Activated B cell treated with CpG ODN at 0.5 μM for 24 hours (primary cell): ENCODE data around the gene FXYD7. TPM values are rescaled to one million over a fixed set of nuclear protein-coding genes. Genes with fewer than 3 reads are reported as not detected.

ENCODE experiments used
- ATAC-seq: fragments of 200-7000 bp; cut with Tn5 transposase; one replicate; pipeline ENCODE4 v1.10.0; 2021; ENCODE audit warnings: low read depth, mild to moderate bottlenecking, moderate library complexity
- CTCF ChIA-PET: fragments of 350-600 bp; sonication (Branson Sonifier 250); formaldehyde crosslinking; loops from one replicate; lab custom pipeline; 2021; ENCODE audit warnings: antibody characterized with exemption; lab: Charles Lee
- POLR2A ChIA-PET: fragments of 350-600 bp; sonication (Branson Sonifier 250); formaldehyde crosslinking; loops from one replicate; lab custom pipeline; 2021; ENCODE audit warnings: antibody characterized with exemption; lab: Charles Lee
- DNase-seq: peaks from one replicate; pipeline ENCODE4 v3.0.0; 2022
- H3K27ac Mint-ChIP-seq: one replicate; pipeline ENCODE4 v1.8.0; 2020; ENCODE audit warnings: mixed read lengths
- H3K27me3 Mint-ChIP-seq: one replicate; pipeline ENCODE4 v1.8.0; 2021; ENCODE audit warnings: mixed read lengths
- H3K36me3 Mint-ChIP-seq: one replicate; pipeline ENCODE4 v1.8.0; 2021; ENCODE audit warnings: low read depth, mixed read lengths
- H3K4me1 Mint-ChIP-seq: one replicate; pipeline ENCODE4 v1.8.0; 2021; ENCODE audit warnings: mixed read lengths
- H3K4me3 Mint-ChIP-seq: one replicate; pipeline ENCODE4 v1.8.0; 2020; ENCODE audit warnings: mild to moderate bottlenecking, mixed read lengths
- H3K9me3 Mint-ChIP-seq: one replicate; pipeline ENCODE4 v1.8.0; 2020; ENCODE audit warnings: mixed read lengths
- CTCF ChIP-seq: fragments of 200-600 bp; IDR thresholded peaks from one replicate; pipeline ENCODE4 v1.8.0; 2022; ENCODE audit warnings: antibody characterized with exemption, mild to moderate bottlenecking
- intact Hi-C: fragments of 100-400 bp; cut with micrococcal nuclease; formaldehyde crosslinking; loops from one replicate; pipeline ENCODE4 v1.15.1; 2024
- total RNA-seq: library from RNA; stranded (reverse); gene quantifications from 2 replicates; pipeline ENCODE4 v1.2.3, GENCODE V29; 2022

FXYD7 gene
- total RNA-seq, 1 donor from 2014 or later, result 3.0 TPM

GRCh38 chr19:35135389-35135909, 7.6 kb upstream of the FXYD7 start:
- no peaks in the 10 kb centered on the region for H3K36me3 Mint-ChIP-seq
- no peak overlapping the region for H3K27ac Mint-ChIP-seq
- peak; percentile 90 for ATAC-seq
- POLR2A ChIA-PET, result interaction anchor here (0.6 to 1.2 kb wide), 5 partner anchors 11 to 322 kb away, joined by 3 to 6 read pairs (median 3); no protein-coding TSS in a partner anchor
- peaks cover 15% of the 10 kb centered on the region for H3K4me1 Mint-ChIP-seq
- TF ChIP-seq CTCF, result peak; percentile 75
- H3K9me3 Mint-ChIP-seq, result no peaks in the 10 kb centered on the region
- CTCF ChIA-PET, result interaction anchor here (0.7 to 3.6 kb wide), 10 partner anchors 8 to 81 kb away, joined by 3 to 31 read pairs (median 4); no protein-coding TSS in a partner anchor
- peak; percentile 63 for DNase-seq
- no peaks in the 10 kb centered on the region for H3K27me3 Mint-ChIP-seq
- H3K4me3 Mint-ChIP-seq, result no peak overlapping the region
- intact Hi-C loops, result loop anchor here (1.0 kb wide), 4 partner anchors 21 to 162 kb away; no protein-coding TSS in a partner anchor

- no peak for TF ChIP-seq CTCF
- intact Hi-C loops, result no loop called here
- DNase-seq (no peak), ATAC-seq (no peak)
- H3K27me3 Mint-ChIP-seq, result no peaks in the 10 kb centered on the region
- no peaks in the 10 kb centered on the region for H3K36me3 Mint-ChIP-seq
- CTCF ChIA-PET, result interaction anchor here (0.7 to 3.6 kb wide), 10 partner anchors 9 to 98 kb away, joined by 3 to 31 read pairs (median 4); no protein-coding TSS in a partner anchor
- H3K4me3 Mint-ChIP-seq, result no peak overlapping the region
- H3K9me3 Mint-ChIP-seq, result no peaks in the 10 kb centered on the region
- peaks cover 21% of the 10 kb centered on the region for H3K4me1 Mint-ChIP-seq
- POLR2A ChIA-PET, result interaction anchor here (0.6 to 1.8 kb wide), 5 partner anchors 12 to 79 kb away, joined by 3 to 6 read pairs (median 4); partner anchors contain the start of gene FXYD5
- H3K27ac Mint-ChIP-seq, result no peak overlapping the region
Measured at GRCh38 chr19:35136231-35136630, 6.8 kb upstream of the FXYD7 start.

GRCh38 chr19:35136977-35137702, 5.9 kb upstream of the FXYD7 start:
- DNase-seq (no peak), ATAC-seq (no peak)
- Mint-ChIP-seq H3K27me3 (no peaks in the 10 kb centered on the region), H3K9me3 (no peaks in the 10 kb centered on the region), H3K4me3 (no peak overlapping the region), H3K27ac (no peak overlapping the region), H3K4me1 (peaks cover 30% of the 10 kb centered on the region), H3K36me3 (no peaks in the 10 kb centered on the region)
- POLR2A ChIA-PET, result interaction anchor here (0.7 to 1.8 kb wide), 3 partner anchors 17 to 119 kb away, joined by 3 to 4 read pairs (median 3); partner anchors contain the start of gene FXYD5
- CTCF ChIA-PET, result interaction anchor here (0.8 to 3.6 kb wide), 5 partner anchors 10 to 99 kb away, joined by 3 to 31 read pairs (median 4); no protein-coding TSS in a partner anchor
- intact Hi-C loops, result no loop called here
- TF ChIP-seq CTCF, result no peak

- ChIA-PET POLR2A (no interaction called here), CTCF (no interaction called here)
- Mint-ChIP-seq H3K4me3 (no peak within 1 kb of the TSS), H3K27me3 (no peaks in the 10 kb centered on the region), H3K9me3 (no peaks in the 10 kb centered on the region), H3K27ac (no peak within 1 kb of the TSS), H3K36me3 (no peaks in the 10 kb centered on the region), H3K4me1 (peaks cover 37% of the 10 kb centered on the region)
- no peak for TF ChIP-seq CTCF
- ATAC-seq (no peak), DNase-seq (no peak)
- intact Hi-C loops, result no loop called here
Measured at GRCh38 chr19:35138305-35138892, 4.7 kb upstream of the FXYD7 start, which contains the start of gene FXYD1. FXYD1 (plus strand) TSS chr19:35138824; CDS start chr19:35140080, 1,256 bp downstream.
